22Rv1 (cell line): ENCODE results near the gene MBD3L3.
"Not testable (repeated sequence)": the region's sequence is repeated elsewhere in the genome, so short reads cannot be mapped to it uniquely, and the experiment has no call there.

ENCODE experiments used
- H3K27ac ChIP-seq: fragments of 450-650 bp; 2 replicates; pipeline ENCODE4 v1.5.1; 2017
- ZFX ChIP-seq: fragments of 450-650 bp; IDR thresholded peaks from 2 replicates; pipeline ENCODE4 v1.6.1; 2017; ENCODE audit warnings: antibody characterized with exemption, borderline replicate concordance
- TF ChIP-seq, protein P1 (sequence below): fragments of 450-650 bp; IDR thresholded peaks from 2 replicates; pipeline ENCODE4 v1.5.1; 2017; ENCODE audit warnings: mild to moderate bottlenecking

The MBD3L3 gene

DNA sequence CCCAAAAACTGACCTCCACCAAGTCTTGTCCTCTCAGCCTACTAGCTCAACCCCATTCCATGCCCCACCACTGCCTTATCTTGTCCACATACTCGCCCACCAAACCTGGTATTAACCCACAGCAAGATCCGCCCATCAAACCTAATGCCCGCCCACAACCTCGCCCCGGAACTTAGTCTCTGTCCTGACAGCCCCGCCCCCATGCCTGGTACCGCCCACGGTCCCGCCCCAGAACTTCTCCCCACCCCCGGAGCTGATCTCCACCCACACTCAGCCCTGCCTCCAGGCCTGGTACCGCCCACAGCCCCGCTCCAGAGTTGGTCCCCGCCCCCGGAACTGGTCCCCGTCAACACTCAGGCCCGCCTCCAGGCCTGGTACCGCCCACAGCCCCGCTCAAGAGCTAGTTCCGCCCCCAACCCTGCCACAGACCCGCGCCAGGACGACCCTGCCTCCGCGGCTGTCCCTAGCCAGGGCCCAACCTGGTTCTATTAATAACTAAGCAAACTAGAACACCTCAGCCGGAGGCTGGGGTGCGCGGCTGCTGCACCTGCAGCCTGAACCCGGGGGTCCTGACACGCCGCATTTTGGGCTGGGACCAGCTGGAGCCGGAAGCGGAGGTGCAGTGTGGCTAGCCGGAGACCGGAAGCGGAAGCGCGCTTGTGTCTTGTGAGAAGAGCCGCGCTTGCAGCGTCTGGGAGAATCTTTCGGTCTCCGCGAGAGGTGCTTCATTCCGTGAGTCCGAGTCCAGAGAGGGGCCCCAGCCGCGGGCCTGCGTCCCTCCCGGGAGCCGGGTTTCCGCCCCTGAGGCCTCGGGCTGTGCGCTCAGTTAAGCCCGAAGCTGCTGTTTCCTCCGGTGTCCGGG lies 10.8 kb upstream of the MBD3L3 start, which contains the start of gene ZNF557:
Gene ZNF557 (plus strand): TSS at position 662 of the 862 bp plus-strand sequence. CDS start 5,372 bp downstream, outside the sequence.
- H3K27ac ChIP-seq: peak within 1 kb of the TSS; percentile 82
- TF ChIP-seq, protein P1, sequence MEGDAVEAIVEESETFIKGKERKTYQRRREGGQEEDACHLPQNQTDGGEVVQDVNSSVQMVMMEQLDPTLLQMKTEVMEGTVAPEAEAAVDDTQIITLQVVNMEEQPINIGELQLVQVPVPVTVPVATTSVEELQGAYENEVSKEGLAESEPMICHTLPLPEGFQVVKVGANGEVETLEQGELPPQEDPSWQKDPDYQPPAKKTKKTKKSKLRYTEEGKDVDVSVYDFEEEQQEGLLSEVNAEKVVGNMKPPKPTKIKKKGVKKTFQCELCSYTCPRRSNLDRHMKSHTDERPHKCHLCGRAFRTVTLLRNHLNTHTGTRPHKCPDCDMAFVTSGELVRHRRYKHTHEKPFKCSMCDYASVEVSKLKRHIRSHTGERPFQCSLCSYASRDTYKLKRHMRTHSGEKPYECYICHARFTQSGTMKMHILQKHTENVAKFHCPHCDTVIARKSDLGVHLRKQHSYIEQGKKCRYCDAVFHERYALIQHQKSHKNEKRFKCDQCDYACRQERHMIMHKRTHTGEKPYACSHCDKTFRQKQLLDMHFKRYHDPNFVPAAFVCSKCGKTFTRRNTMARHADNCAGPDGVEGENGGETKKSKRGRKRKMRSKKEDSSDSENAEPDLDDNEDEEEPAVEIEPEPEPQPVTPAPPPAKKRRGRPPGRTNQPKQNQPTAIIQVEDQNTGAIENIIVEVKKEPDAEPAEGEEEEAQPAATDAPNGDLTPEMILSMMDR: no peak
- TF ChIP-seq ZFX: no peak

DNA sequence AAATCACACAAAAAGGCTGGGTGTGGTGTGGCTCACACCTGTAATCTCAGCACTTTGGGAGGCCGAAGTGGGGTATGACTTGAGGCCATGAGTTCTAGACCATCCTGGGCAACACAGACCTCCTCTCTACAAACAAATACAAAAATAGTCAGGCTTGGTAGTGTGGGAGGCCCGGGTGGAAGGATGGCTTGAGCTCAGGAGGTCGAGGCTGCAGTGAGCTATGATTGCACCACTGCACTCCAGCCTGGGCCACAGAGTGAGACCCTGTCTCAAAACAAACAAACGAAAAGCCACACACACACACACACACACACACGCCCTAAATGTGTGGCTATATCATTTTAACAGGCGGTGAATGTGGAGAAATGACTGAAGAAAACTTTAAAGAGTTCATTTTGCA lies 10.1 kb upstream of the MBD3L3 start:
- H3K27ac ChIP-seq: peak overlapping the region; percentile 82; the same call in 1 of the 2 replicates
- TF ChIP-seq, protein P1: no peak
- no peak for TF ChIP-seq ZFX

DNA sequence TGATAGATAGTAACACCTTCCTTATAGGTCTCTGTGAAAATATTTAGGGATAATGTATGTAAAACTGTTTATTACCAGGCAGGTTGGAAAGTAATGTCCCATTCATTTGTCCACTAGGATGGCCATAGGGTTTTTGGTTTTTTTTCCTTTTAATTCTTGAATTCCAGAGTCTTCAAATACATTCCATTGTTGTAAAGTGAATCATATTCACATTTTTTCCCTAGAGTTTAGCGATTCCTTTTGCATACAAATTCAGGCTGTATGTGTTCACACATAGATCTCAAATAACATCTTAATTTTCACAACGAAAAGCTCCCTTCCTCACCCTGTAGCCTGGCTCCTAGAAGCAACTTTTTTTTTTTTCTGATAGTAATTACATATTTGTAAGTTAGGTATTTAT lies 9.2 kb upstream of the MBD3L3 start:
- H3K27ac ChIP-seq: no peak overlapping the region
- TF ChIP-seq, protein P1: no peak
- no peak for TF ChIP-seq ZFX

DNA sequence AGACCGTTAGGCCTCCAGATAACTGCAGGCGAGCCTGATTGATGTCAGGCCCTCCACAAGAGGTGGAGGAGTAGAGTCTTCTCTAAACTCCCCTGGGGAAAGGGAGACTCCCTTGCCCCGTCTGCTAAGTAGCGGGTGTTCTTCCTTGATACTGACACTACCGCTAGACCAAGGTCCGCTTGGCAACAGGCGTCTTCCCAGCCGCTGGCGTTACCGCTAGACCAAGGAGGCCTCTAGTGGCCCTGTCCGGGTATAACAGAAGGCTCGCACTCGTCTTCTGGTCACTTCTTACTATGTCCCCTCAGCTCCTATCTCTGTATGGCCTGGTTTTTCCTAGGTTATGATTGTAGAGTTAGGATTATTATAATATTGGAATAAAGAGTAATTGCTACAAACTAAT lies 8.6 kb upstream of the MBD3L3 start:
- TF ChIP-seq, protein P1: peak; percentile 48
- H3K27ac ChIP-seq: not testable (repeated sequence)

DNA sequence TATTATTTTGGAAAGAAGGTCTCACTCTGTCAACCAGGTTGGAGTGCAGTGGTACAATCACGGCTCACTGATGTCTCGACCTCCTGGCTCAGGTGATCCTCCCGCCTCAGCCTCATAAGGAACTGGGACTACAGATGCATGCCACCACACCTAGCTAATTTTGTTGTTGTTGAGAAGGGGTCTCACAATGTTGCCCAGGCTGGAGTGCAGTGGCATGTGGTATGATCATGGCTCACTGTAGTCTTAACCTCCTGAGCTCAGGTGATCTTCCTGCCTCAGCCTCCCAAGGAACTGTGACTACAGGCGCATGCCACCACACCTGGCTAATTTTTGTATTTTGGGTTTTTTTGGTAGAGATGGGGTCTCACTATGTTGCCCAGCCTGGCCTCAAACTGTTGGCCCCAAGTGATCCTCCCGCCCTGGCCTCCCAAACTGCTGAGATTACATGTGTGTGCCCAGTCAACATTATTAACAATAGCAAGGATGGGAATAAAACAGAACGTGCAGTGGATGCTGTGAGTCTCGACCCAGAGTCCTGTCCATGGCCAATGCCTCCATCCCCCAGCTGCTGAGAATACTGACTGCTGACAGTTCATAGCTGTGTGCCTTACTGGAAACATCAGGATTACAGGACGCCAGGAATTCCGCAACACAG lies 5.4 kb upstream of the MBD3L3 start:
- H3K27ac ChIP-seq: no peak overlapping the region
- no peak for TF ChIP-seq ZFX
- TF ChIP-seq, protein P1: no peak

DNA sequence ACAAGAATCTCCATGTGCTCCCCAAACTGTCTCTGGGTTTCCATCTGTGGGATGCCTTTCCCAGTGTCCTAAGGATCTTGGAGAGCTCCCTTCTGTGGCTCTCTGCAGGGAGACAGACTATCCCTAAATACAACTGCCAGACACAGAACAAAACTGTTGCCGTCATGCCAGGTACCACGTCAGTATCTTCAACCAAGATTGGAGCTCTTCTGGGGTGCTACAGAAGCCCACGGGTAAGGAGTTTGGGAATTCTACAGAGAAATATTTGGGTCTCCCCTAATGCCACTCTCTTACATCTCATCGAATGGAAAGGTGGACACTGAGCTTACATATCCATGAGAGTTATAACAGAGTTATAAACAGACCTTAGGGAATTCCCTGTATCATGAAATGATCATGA lies 4.9 kb upstream of the MBD3L3 start:
- no peak for TF ChIP-seq ZFX
- TF ChIP-seq, protein P1: no peak
- H3K27ac ChIP-seq: no peak overlapping the region

DNA sequence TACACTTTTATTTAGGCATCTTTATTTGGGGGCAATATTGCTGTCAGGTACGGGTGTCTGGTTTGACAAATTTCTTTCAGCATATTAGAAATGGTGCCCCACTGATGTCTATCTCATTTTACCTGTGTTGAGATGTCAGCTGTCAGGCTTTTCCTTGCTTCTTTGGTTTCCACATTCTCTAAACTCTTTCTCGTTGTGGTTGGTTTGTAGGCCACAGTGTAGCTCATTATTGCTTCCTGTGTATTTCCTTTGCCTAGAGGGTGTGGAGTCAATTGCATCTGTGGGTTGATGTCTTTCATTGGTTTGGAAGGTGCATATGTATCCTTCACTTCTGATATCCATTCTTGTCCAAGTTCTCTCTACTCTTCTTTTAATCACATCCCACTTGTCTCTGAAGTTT lies 1.5 kb upstream of the MBD3L3 start:
- H3K27ac ChIP-seq: not testable (repeated sequence)

DNA sequence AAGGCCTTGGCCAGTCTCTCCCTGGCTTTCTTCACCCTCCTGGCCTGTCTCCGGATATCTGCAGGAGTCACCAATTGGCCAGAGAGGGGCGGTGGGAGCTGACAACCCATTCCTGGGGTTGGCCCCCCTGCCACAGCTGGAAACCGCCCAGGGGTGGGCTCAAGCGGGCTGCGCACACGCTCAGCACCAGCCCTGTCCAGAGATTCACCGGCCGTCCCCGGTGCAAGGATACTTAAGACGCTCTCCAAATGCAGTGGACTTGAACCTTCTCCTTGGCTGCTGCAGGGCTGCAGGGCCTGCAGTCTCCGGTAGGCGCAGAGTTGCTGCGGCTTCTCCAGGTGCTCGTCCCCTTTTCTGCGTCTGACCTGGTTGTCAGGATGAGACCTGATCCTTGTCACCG lies 2.1 kb downstream of the MBD3L3 start:
- H3K27ac ChIP-seq: not testable (repeated sequence)

DNA sequence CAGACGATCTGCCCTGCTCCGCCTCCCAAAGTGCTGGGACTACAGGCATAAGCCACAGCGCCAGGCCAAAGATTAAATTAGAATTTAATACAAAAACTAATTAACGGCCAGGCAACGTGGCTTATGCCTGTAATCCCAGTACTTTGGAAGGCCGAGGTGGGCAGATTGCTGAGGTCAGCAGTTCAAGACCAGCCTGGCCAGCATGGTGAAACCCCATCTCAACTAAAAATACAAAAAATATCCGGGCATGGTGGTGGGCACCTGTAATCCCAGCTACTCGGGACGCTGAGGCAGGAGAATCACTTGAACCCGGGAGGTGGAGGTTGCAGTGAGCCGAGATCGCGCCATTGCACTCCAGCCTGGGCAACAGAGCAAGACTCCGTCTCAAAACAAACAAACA lies 2.8 kb downstream of the MBD3L3 start:
- H3K27ac ChIP-seq: not testable (repeated sequence)

DNA sequence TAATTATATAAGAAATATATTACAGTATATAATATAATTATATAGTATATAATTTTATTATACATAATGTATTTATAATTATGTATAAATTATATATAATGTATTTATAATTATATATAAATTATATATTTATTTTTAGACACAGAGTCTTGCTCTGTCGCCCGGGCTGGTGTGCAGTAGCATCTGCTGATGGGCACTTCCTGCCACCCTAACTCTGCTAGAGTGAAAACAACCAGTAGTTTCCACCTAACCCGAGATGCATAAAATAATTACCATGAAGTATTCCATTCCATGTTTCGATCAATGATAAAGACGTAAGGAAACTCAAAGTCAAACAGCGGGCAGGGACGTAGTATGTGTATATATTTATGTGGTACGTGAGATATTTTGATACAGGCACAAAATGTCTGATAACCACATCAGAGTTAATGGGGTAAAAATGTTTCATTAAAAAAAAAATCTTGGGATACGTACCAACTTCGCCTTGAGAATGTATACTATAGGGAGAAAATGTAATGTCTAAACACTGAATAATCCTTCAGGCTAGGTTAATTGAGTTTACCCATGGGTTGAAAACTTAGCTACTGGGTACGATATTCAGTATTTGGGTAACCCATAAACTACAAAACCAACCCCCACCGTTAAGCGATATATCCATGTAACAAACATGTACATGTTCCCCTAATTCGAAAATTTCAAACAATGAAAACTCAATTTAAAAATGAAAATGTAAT lies 3.7 kb downstream of the MBD3L3 start:
- H3K27ac ChIP-seq: not testable (repeated sequence)

DNA sequence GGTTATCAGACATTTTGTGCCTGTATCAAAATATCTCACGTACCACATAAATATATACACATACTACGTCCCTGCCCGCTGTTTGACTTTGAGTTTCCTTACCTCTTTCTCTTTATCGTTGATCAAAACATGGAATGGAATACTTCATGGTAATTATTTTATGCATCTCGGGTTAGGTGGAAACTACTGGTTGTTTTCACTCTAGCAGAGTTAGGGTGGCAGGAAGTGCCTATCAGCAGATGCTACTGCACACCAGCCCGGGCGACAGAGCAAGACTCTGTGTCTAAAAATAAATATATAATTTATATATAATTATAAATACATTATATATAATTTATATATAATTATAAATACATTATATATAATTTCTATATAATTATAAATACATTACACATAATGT lies 5.6 kb downstream of the MBD3L3 start:
- H3K27ac ChIP-seq: not testable (repeated sequence)

DNA sequence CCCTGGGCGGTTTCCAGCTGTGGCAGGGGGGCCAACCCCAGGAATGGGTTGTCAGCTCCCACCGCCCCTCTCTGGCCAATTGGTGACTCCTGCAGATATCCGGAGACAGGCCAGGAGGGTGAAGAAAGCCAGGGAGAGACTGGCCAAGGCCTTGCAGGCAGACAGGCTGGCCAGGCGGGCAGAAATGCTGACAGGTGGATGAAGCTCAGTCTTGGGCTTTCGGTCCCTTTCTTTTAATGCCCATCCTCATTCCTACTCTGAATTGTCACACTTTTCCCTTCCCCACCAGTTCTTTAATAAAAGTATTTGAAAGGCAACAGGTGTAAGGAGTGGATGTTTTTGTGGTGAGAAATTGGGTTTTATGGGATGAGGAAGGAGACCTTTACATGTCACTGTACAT lies 7.1 kb downstream of the MBD3L3 start:
- not testable (repeated sequence) for H3K27ac ChIP-seq

DNA sequence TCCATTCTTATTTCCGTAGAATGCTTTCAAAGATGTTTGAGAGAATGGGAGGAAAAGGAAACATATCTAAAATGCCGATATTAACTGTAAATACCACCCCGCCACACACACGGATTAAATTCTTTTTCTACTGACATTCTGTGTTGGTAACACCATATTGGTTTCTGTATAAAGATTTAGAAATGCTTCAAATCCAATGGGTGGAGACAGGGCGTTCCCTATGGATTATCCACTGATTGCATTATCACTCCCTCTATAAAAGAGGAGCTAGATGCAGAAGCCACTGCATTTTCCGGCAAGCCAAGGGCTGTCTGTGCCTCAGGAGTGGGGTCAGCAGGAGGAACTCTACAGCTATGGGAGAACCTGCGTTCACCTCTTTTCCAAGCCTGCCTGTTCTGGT lies 9.5 kb downstream of the MBD3L3 start, which contains the start of gene MBD3L2:
Gene MBD3L2 (plus strand): TSS at position 301 of the 400 bp plus-strand sequence. CDS start 53 bp downstream, at position 354.
- not testable (repeated sequence) for H3K27ac ChIP-seq
